Measurements from ENCODE around the gene HPF1.

HPF1 gene

DNA sequence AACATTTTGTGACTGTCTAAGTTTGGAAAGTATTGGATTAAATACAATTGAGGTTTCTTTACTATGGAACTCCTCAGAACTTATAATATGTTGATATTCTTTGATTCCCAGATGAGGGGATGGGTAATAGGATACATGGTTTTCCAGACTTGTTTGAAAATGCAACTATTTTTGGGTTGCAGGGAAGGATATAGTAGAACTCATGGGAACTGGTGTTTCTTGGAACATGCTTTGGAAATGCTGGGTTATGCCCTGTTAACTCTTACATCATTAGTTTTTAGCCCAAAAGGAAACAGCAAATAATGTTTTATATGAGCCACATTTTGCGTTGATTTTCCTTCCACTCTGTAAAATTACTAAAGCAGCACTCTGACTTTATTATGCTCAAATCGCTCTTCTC is 41.9 kb downstream of the HPF1 start:
- FAIRE-seq, result no peak
- DNase-seq (ENCODE audit: insufficient read length, low spot score), result no peak
- no peak for TF ChIP-seq POLR2A (IDR thresholded peaks at IDR 0.05; ENCODE audit: low read depth, low read length)

DNA sequence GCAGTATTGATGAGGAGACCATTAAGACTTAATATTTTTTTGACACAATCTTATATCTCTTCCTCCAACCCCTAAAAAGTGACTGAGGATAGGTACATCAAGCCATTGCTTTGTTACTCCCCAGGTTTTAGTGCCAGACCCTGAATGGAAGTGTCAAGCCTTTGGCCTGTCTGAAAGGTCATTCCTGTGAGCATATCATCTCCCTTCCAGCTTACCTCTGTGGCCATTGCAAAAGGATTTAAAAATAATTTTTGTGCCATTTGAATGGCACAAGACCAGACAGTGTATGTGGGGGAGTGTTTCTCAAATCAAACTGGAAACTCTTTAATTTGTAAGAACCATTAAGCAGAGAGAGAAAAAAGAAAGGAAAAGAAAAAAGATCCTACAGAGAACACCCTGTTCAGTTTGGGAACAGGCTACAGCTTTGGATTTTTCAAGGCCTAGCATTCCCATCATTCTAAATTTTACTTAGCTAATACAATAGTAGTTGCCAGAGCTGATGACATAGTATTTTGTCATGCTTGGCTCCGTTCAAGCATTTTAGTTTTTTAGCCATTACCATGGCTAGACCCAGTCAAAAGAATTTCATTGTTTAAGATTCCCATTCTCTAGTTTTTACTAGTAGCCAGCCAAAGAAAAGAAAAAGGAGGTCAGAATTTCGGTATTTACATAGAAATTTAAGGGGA is 49.6 kb downstream of the HPF1 start:
- DNase-seq (ENCODE audit: insufficient read length, low spot score), result no peak
- no peak for FAIRE-seq
- no peak for TF ChIP-seq POLR2A (IDR thresholded peaks at IDR 0.05; ENCODE audit: low read depth, low read length)

DNA sequence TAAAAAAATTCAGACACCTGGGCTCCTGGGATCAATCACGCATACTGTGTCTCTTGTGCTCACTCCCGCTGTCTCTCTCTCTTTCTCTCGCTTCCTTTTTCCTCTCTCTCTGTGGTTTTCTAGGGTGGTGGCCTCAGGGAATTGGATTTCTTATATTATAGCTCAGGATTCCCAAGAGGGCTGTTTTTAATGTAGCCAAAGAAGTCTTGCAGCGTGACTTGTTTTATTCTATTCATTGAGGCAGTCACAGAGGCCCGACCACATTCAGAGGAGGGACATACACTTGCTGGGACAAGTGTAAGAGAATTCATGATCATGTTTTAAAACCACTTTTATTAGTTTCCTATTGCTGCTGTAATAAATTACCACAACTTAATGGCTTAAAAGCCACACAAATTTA is 59.4 kb downstream of the HPF1 start:
- DNase-seq (ENCODE audit: insufficient read length, low spot score) (no peak), FAIRE-seq (no peak)
- TF ChIP-seq POLR2A (IDR thresholded peaks at IDR 0.05; ENCODE audit: low read depth, low read length), result no peak

DNA sequence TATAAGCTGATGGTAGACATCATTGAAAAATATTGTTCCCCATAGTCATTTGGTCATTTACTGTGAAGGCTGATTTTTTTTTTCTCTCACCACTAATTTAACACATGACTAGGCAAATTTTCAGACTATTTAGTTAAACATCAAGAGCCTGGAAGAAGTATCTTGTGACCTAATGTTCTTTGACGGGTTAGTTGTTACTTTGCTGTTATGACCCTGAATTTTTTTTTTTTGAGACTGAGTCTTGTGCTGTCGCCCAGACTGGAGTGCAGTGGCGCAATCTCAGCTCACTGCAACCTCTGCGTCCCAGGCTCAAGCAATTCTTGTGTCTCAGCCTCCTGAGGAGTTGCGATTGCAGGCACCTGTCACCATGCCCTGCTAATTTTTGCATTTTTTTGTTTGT is 67.0 kb downstream of the HPF1 start:
- no peak for TF ChIP-seq POLR2A (IDR thresholded peaks at IDR 0.05; ENCODE audit: low read depth, low read length)
- FAIRE-seq, result no peak
- DNase-seq (ENCODE audit: insufficient read length, low spot score), result no peak

DNA sequence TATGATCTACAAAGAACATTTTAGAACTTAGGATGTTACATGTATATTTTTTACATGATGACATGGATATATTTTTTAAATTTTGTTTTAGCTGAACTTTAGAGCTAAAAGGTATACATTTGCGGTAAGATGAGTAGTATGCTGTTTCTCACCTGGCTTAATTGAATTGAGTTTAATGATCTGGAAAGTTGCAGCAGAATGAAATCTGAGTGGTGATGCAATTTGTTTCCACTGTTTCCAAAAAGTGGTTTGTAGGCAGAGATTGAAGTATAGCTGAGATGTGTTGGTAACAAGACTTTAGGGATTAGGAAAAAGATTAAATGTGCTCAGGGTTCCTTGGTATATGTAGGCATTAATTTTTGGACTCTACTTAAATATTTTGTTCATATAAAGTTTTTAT is 68.1 kb downstream of the HPF1 start:
- FAIRE-seq (no peak), DNase-seq (ENCODE audit: insufficient read length, low spot score) (no peak)

DNA sequence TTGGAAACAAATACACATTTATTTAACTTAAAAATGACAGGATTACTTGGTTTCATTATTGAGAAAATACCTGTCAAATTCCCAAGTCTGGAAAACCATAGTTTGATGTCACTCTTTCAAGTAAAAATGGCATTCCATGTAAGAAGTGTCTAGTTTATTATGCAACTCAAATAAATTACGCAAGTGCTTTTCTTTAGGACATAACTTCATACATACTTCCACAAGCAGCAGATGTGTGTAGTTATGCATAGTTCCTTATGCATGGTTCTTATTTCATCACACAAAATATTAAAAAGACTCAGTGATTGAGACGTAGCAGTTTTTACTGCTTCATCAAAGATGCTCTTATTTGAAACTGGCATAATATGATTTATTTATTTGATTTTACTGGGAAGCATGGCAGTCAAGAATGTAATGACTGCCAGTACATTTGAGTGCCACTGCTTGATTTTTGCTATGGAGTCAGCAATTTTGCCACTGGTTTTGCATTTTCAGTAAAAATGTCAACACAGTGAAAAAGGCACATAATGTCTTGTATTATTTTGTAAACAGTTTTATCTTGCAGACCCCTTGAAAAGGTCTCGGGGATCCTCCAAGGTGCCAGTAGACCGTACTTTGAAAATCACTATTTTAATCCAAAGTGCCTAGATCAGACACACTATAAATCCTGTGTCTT is 75.2 kb downstream of the HPF1 start:
- no peak for FAIRE-seq
- no peak for DNase-seq (ENCODE audit: insufficient read length, low spot score)
- no peak for TF ChIP-seq POLR2A (IDR thresholded peaks at IDR 0.05; ENCODE audit: low read depth, low read length)

More for the DNA sequence above, 68.1 kb downstream of the HPF1 start:
- no peak for TF ChIP-seq POLR2A (IDR thresholded peaks at IDR 0.05; ENCODE audit: low read depth, low read length)
